NCI-H187 (cell line): ENCODE measurements around the gene MAN1C1.
A peak's percentile ranks its signal among the peaks of the same experiment; 100 is the strongest.

Experiments
- DNase-seq, 2 experiments: peaks; one replicate each; lab custom pipeline; 2025; lab: John Stamatoyannopoulos, UW

Gene MAN1C1

GRCh38 chr1:25782608-25783201 is 166.1 kb downstream of the MAN1C1 start:
- no peak for DNase-seq

GRCh38 chr1:25784575-25785051 is 168.0 kb downstream of the MAN1C1 start:
- no peak for DNase-seq

- no peak for DNase-seq
Measured at GRCh38 chr1:25785333-25786067, 168.9 kb downstream of the MAN1C1 start.

GRCh38 chr1:25786887-25787759 is 170.5 kb downstream of the MAN1C1 start:
- DNase-seq, result no peak

GRCh38 chr1:25787760-25788166 is 171.2 kb downstream of the MAN1C1 start:
- DNase-seq, result no peak

DNA sequence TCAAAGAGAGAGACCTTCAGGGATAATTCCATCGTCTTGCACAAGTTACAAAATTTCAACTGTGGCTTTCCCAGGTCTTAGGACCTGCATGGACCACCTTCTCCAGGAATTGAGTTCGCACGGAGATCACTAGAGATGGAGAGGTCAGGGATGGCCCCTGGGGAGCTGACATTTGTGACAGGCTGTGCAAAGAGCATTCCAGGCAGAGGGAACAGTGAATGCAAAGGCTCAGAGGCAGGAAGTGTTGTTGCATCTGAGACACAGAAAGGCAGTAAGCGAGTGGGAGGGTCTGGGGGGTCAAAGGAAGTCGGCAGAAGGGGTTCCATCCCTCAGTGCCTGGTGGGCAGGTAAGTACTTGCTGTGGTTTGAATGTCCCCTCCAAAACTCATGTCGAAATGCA is 173.9 kb downstream of the MAN1C1 start:
- DNase-seq, result no peak

DNA sequence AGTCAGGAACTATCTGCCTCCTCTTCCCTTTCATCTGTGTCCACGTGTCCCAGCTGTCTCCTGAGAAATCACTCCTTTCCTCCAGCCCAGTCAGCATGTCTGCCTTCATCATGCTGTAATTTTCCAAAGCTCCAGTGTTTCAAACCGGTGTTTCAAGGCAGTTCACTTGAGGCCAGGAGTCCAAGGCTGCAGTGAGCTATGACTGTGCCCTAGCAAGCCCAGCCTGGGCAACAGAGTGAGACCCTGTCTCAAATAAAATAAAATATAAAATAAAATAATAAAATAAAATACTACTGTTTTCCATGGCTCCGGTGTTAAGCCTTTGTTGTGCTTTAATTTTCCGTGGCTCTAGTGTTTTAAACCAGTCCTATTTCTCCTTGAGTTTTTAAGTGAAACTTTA is 175.5 kb downstream of the MAN1C1 start:
- DNase-seq, result no peak

DNA sequence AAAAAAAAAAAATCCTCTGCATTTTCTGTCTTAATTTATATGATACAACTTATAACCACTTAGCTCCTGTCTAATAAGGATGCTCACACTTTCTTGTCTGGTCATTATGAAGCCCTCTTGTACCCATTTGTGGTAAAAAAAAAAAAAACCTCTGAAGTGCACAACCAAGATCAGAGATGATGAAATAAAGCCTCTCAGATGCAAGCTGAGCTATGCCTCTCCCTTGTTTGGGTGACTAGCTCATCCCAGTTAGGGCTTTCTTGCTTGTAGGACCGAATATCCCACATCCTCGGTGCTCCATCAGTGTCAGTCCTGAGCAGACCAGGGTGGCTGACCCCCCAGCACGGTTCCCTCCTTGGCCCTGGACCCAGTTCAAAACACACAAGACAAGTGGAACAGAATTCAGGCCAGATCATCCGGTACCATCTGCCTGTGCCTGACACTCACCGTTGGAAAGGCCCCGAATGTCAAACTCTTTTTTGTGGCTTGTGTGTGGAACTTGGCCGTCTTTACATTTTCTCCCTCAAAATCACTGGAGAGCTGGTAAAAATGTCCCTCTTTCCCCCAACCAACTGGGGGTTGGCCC is 177.1 kb downstream of the MAN1C1 start:
- DNase-seq, result no peak

DNA sequence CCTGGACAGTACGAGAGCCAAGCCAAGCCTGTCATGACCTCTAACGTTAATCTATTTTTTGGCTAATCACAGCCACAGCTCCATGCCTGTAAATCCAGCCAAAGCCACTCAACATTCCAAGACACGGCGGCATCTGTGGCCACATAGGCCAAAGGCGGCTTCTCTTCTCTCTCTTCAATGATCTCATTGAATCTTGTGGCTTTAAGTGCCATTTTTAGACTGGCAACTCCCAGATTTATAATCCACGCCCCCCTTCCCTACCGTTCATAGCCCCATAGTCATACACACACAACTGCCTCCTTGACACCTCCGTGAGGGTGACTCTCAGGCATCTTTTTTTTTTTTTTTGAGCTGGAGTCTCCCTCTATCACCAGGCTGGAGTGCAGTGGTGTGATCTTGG is 177.7 kb downstream of the MAN1C1 start:
- DNase-seq, result no peak

DNA sequence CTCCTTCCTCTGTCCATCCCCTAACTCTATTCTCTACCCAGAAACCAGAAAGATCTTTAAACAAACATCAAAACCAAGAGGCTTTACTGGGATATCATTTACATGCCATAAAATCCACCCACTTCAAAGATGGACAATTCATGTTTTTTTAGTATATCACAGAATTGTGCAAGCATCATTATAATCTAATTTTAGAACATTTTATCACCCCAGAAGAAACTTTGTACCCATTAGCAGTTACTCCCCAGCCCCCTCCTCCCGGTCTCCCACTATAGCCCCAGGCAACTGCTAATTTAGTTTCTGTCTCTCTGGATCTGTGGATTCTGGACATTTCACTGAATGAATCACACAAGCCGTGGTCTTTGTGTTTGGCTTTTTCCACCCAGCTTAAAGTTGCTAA is 178.6 kb downstream of the MAN1C1 start:
- no peak for DNase-seq

DNA sequence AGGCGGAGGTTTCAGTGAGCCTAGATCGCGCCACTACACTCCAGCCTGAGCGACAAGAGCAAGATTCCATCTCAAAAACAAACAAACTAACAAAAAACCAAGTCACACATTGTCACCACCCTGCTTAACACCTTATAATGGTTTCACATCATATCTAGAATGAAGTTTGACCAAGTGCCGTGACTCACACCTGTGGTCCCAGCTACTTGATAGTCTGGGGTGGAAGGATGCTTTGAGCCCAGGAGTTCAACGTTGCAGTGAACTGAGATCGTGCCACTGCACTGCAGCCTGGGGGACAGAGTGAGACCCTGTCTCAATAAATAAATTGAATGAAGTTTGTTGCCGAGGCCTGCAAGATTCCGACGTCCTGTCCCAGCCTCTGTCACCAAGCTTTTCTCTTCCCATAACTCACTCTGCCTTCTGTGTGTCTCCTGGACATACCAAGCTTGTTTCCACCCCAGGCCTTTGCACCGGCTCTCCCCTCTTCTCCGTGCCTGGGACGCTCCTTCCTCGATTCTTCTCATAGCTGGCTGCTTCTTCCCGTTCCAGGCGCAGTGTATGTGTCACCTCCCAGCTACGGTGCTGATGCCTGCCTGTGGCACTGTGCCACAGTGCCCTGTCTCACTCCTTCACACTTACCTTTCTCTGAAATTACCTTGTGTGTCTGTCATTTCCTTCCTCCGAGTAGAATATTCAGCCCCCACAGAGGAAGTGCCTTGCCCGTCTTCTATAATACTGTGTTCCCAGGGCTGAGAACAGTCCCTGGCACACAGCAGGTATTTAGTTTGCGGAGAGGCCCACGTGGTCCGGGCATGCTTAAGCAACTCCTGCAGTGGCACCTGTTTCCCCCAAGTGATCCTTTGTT is 179.6 kb downstream of the MAN1C1 start:
- DNase-seq, result no peak

DNA sequence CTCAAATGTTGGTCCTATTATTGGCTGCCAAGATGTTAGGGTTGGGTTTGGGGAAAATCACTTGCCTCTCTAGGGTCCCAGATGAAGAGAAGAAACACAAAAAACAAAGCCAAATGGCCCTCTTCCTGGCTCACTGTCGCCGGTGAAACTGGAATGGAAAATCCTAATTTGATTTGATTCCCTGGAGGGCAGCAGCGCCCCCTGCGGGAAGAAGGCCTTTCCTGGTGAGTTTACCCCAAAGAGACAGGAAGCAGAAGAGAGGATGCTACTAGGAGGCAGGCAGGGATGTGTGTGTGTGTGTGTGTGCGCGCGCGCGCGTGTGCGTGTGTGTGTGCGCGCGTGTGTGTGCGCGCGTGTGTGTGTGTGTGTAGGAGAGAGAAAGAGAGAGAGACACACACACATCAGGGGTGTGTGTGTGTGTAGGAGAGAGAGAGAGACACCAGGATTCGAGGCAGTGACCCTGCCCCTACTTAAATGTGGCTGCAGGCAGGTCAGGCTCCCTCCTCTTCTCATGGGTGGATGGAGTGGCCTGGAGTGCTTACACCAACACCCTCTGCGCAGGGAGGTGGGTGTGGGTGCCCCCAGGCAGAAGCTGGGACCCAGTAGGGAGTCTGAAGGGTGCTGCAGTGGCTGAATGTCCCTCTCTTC is 180.3 kb downstream of the MAN1C1 start:
- DNase-seq, result peak; percentile 59 to 60

DNA sequence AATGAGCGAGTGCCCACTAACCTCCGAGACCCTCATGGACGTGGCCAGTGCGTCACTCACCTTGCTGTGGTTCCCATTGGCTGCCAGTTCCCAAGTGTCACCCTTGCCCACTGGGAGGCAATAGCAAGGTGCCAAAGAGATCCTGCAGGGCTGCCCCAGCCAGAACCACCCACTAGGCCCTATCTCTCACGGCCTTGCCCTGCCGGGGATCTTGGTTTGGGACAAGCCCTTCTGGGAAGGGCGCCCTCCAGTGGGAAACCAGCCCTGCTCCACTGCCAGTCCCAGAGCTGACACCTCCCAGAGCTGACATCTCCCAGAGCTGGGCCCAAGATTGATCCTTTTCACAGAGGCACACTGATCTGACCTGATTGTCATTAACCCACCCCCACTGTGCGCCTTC is 181.3 kb downstream of the MAN1C1 start:
- DNase-seq, result no peak

- no peak for DNase-seq
Measured at GRCh38 chr1:25798666-25799351, 182.2 kb downstream of the MAN1C1 start.

GRCh38 chr1:25799352-25799934 is 182.9 kb downstream of the MAN1C1 start:
- no peak for DNase-seq

- DNase-seq, result no peak
Measured at GRCh38 chr1:25799935-25800702, 183.5 kb downstream of the MAN1C1 start, which contains the start of gene SELENON. TSS of gene SELENON (plus strand) at chr1:25800193. CDS start at chr1:25800231, 38 bp downstream.

- DNase-seq, result no peak
Measured at GRCh38 chr1:25800703-25801377, 184.2 kb downstream of the MAN1C1 start.

GRCh38 chr1:25802915-25803314 is 186.3 kb downstream of the MAN1C1 start:
- no peak for DNase-seq
